ENCODE measurements around the gene NEK6.
A peak's percentile ranks its signal among the peaks of the same experiment; 100 is the strongest.

Gene NEK6

DNA sequence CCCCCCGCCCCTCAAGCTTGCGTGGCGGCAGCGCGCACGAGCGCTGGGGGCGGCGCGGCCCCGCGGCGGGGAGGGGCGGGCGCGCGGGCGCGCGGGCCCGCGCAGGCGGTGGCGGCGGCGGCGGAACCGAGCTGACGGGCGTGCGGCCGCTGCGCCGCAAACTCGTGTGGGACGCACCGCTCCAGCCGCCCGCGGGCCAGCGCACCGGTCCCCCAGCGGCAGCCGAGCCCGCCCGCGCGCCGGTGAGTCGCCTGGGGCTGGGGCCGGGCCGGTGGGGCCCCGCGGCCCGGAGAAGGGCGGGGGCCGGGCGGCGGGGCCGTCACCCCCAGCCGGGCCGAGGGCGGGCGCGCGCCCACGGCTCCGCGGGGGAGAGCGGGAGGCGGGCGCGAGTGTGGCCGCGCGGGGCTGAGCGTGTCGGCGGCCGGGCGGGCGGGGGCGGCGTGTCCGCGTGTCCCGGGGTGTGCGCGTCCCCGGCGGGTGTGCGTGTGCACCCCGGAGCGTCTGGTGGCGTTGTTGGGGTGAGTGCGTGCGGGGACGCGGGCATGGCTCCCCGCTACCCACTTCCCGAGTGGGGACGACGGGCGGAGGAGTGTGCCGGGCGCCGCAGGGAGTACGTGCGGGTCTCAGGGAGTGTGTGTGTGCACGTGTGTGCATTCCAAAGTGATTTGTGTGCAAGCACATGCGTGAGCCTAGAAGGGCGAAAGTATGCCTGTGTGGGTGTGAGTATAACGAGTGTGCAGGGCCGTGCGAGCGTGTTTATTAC, at the start of gene NEK6:
Gene NEK6 (plus strand): TSS at position 106 of the 763 bp plus-strand sequence. CDS start 44,016 bp downstream, outside the sequence.
- TF ChIP-seq EGR1 (IDR thresholded peaks at IDR 0.05) (0 out of 2 replicates have a peak, but pooled peaks have one; percentile 18), FOXM1 (IDR thresholded peaks at IDR 0.05; ENCODE audit: borderline replicate concordance, low read depth) (no peak), EP300 (IDR thresholded peaks at IDR 0.05; ENCODE audit: borderline replicate concordance) (no peak), ZBTB7A (IDR thresholded peaks at IDR 0.05; ENCODE audit: low read depth) (no peak), NFIC (IDR thresholded peaks at IDR 0.05) (no peak), CREB1 (IDR thresholded peaks at IDR 0.05; ENCODE audit: low read depth) (no peak), RAD21 (IDR thresholded peaks at IDR 0.05; ENCODE audit: low read depth) (no peak), CEBPB (IDR thresholded peaks at IDR 0.05) (no peak)
- TF ChIP-seq, protein P1, sequence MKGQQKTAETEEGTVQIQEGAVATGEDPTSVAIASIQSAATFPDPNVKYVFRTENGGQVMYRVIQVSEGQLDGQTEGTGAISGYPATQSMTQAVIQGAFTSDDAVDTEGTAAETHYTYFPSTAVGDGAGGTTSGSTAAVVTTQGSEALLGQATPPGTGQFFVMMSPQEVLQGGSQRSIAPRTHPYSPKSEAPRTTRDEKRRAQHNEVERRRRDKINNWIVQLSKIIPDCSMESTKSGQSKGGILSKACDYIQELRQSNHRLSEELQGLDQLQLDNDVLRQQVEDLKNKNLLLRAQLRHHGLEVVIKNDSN (IDR thresholded peaks at IDR 0.05), result no peak
- TF ChIP-seq, protein P2, sequence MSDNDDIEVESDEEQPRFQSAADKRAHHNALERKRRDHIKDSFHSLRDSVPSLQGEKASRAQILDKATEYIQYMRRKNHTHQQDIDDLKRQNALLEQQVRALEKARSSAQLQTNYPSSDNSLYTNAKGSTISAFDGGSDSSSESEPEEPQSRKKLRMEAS (IDR thresholded peaks at IDR 0.05), result peak; percentile 63
- TF ChIP-seq, protein P3, sequence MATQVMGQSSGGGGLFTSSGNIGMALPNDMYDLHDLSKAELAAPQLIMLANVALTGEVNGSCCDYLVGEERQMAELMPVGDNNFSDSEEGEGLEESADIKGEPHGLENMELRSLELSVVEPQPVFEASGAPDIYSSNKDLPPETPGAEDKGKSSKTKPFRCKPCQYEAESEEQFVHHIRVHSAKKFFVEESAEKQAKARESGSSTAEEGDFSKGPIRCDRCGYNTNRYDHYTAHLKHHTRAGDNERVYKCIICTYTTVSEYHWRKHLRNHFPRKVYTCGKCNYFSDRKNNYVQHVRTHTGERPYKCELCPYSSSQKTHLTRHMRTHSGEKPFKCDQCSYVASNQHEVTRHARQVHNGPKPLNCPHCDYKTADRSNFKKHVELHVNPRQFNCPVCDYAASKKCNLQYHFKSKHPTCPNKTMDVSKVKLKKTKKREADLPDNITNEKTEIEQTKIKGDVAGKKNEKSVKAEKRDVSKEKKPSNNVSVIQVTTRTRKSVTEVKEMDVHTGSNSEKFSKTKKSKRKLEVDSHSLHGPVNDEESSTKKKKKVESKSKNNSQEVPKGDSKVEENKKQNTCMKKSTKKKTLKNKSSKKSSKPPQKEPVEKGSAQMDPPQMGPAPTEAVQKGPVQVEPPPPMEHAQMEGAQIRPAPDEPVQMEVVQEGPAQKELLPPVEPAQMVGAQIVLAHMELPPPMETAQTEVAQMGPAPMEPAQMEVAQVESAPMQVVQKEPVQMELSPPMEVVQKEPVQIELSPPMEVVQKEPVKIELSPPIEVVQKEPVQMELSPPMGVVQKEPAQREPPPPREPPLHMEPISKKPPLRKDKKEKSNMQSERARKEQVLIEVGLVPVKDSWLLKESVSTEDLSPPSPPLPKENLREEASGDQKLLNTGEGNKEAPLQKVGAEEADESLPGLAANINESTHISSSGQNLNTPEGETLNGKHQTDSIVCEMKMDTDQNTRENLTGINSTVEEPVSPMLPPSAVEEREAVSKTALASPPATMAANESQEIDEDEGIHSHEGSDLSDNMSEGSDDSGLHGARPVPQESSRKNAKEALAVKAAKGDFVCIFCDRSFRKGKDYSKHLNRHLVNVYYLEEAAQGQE (IDR thresholded peaks at IDR 0.05; ENCODE audit: low read depth), result no peak

DNA sequence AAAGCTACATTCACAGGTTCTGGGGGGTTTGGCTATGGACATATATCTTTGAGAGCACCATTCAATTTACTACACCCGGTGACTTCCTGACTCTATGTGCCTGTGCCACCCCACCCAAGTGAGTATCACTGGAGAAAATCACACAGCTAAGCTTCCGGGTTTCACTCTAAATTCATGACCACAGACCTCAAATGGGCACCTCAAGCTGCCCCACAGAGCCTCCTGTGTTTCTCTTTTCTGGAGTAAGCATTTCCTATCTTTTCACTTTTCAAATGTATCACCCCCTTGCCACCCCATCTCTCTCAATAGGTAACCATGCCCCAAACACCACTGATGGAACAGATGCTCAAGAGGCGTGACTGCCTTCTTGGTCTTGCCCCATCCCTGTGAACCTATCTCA, 49.2 kb upstream of the NEK6 start:
- no peak for TF ChIP-seq NFIC (IDR thresholded peaks at IDR 0.05)

DNA sequence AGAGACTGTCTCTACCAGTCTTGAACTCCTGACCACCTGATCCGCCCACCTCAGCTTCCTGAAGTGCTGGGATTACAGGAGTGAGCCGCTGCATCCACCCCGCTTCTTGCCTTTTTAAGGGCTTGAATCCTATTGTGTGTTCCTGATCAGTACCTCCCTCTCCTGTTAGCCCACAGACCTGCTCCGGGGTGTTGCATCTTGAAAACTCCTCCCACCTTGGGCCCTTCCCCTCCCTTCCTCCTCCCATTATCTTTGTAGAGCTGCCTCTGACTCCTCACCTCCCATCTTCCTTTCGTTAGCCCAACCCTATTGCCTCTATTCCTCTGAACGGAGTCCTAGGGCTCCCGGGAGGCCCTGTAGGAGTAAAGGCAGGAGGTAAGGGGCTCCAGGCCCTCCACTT, 48.5 kb upstream of the NEK6 start:
- TF ChIP-seq TCF12 (IDR thresholded peaks at IDR 0.05; ENCODE audit: low read depth) (no peak), TEAD4 (IDR thresholded peaks at IDR 0.05) (no peak), RAD21 (IDR thresholded peaks at IDR 0.05; ENCODE audit: low read depth) (no peak), FOXM1 (IDR thresholded peaks at IDR 0.05; ENCODE audit: borderline replicate concordance, low read depth) (no peak), YY1 (IDR thresholded peaks at IDR 0.05; ENCODE audit: low read depth) (no peak)

DNA sequence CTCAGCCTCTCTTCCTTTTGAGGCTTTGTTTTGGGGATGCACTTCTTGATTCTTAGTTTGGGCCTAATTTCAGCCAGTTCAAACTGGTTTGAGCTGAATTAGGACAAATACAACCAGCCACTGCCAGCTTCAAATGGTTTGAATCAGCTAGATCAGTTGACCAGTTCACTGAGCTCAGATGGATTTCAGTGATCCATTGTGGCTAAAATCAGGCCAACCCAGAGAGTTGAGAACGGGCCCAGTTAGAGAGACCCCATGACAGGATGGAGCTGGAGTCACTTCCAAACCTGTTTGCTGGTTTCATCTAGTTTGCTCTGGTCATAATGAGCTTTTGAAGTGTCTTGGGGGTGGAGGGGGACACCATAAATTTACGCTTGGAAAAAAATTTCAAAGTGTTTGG, 48.0 kb upstream of the NEK6 start:
- TF ChIP-seq RAD21 (IDR thresholded peaks at IDR 0.05; ENCODE audit: low read depth) (no peak), EGR1 (IDR thresholded peaks at IDR 0.05) (no peak), CEBPB (IDR thresholded peaks at IDR 0.05) (no peak), FOXM1 (IDR thresholded peaks at IDR 0.05; ENCODE audit: borderline replicate concordance, low read depth) (no peak), YY1 (IDR thresholded peaks at IDR 0.05; ENCODE audit: low read depth) (no peak), ZBTB7A (IDR thresholded peaks at IDR 0.05; ENCODE audit: low read depth) (no peak), CREB1 (IDR thresholded peaks at IDR 0.05; ENCODE audit: low read depth) (no peak), EP300 (IDR thresholded peaks at IDR 0.05; ENCODE audit: borderline replicate concordance) (no peak), TCF12 (IDR thresholded peaks at IDR 0.05; ENCODE audit: low read depth) (no peak), NFIC (IDR thresholded peaks at IDR 0.05) (no peak), TAF1 (IDR thresholded peaks at IDR 0.05; ENCODE audit: low read depth) (no peak), TEAD4 (IDR thresholded peaks at IDR 0.05) (no peak)
- TF ChIP-seq, protein P3 (IDR thresholded peaks at IDR 0.05; ENCODE audit: low read depth), result no peak
- TF ChIP-seq, protein P2 (IDR thresholded peaks at IDR 0.05), result no peak
- TF ChIP-seq, protein P1 (IDR thresholded peaks at IDR 0.05), result no peak

DNA sequence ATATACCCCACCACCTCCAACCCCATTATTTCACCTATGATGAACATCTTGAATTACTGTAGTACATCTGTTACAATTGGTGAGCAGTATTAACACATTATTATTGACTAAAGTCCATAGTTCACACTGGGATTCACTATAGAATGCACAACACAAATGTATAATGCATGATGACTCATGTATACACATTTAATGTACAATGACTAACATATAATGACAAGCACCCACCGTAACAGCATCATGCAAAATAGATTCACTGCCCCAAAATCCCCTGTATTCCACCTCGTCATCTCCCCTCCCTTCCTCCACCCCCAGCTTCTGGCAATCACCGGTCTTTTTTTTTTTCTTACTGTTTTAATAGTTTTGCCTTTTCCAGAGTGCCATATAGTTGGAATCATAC, 47.1 kb upstream of the NEK6 start:
- TF ChIP-seq TAF1 (IDR thresholded peaks at IDR 0.05; ENCODE audit: low read depth) (no peak), FOXM1 (IDR thresholded peaks at IDR 0.05; ENCODE audit: borderline replicate concordance, low read depth) (no peak), RAD21 (IDR thresholded peaks at IDR 0.05; ENCODE audit: low read depth) (no peak), CREB1 (IDR thresholded peaks at IDR 0.05; ENCODE audit: low read depth) (no peak), TCF12 (IDR thresholded peaks at IDR 0.05; ENCODE audit: low read depth) (no peak), EGR1 (IDR thresholded peaks at IDR 0.05) (no peak), TEAD4 (IDR thresholded peaks at IDR 0.05) (no peak)
- TF ChIP-seq, protein P1 (IDR thresholded peaks at IDR 0.05), result no peak
- TF ChIP-seq, protein P2 (IDR thresholded peaks at IDR 0.05), result no peak

Data from Ishikawa (cell line).